GM10266 (cell line): Measurements from ENCODE around the gene MAL.

Experiments used
- DNase-seq: peaks from one replicate; pipeline ENCODE4 v3.0.0; 2012; ENCODE audit errors: extremely low spot score
- TF ChIP-seq, protein P1 (sequence below): IDR thresholded peaks from 2 replicates; pipeline ENCODE4 v1.5.1; 2012; ENCODE audit warnings: mild to moderate bottlenecking, low read depth; ENCODE audit not compliant: control insufficient read depth, insufficient read depth; ENCODE audit errors: missing control alignments

The MAL gene

DNA sequence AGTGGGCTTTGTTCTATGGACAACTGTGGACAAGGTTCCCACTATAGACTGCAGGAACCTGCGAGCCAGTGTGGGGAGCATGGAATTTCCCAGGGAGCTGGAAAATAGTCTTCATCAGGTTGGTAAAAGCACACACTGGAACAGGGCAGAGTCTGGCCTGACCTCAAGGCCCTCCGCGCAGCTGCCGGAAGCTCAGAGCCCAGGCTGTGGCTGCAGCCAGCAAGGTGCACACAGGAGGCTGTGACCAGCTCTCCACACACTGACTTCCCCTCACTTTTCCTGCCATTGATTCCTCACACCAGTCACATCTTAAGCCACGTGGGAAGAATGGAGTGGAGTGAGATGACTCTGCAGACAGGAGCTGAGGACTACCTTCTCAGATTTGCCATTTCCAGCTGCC is 19.1 kb downstream of the MAL start:
- DNase-seq = no peak

DNA sequence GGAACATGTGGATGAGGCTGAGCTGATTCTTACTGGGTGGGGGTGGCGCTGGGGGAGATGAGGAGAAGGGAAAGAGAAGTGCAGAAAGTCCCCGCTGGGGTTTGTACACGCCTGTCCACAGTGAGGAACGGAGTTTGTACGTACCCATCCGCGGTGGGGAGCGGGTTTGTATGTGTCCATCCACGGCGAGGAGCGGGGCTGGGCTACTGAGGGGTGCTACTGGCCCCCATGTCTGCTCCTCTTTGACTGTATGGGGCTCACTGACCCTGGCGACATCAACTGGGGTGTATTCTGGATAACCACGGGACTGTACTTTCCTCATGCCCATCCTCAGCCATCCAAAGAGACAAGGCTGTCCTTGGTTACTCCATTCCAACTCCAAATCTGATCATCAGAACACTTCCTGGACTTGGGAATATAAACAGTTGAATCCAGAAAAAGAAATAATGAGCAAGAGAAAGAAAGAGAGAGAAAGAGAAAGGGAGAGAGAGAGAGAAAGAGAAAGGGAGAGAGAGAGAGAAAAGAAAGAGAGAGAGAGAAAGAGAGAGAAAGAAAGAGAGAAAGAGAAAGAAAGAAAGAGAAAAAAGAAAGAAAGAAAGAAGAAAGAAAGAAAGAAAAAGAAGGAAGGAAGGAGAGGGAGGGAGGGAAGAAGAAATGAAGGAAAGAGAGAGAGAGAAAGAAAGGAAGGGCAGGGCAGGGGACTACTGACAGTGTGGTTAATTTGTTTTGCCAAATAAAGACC is 21.0 kb downstream of the MAL start:
- TF ChIP-seq, protein P1, sequence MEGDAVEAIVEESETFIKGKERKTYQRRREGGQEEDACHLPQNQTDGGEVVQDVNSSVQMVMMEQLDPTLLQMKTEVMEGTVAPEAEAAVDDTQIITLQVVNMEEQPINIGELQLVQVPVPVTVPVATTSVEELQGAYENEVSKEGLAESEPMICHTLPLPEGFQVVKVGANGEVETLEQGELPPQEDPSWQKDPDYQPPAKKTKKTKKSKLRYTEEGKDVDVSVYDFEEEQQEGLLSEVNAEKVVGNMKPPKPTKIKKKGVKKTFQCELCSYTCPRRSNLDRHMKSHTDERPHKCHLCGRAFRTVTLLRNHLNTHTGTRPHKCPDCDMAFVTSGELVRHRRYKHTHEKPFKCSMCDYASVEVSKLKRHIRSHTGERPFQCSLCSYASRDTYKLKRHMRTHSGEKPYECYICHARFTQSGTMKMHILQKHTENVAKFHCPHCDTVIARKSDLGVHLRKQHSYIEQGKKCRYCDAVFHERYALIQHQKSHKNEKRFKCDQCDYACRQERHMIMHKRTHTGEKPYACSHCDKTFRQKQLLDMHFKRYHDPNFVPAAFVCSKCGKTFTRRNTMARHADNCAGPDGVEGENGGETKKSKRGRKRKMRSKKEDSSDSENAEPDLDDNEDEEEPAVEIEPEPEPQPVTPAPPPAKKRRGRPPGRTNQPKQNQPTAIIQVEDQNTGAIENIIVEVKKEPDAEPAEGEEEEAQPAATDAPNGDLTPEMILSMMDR = no peak
- DNase-seq = no peak

More for the DNA sequence above, 19.1 kb downstream of the MAL start:
- TF ChIP-seq, protein P1 = no peak

DNA sequence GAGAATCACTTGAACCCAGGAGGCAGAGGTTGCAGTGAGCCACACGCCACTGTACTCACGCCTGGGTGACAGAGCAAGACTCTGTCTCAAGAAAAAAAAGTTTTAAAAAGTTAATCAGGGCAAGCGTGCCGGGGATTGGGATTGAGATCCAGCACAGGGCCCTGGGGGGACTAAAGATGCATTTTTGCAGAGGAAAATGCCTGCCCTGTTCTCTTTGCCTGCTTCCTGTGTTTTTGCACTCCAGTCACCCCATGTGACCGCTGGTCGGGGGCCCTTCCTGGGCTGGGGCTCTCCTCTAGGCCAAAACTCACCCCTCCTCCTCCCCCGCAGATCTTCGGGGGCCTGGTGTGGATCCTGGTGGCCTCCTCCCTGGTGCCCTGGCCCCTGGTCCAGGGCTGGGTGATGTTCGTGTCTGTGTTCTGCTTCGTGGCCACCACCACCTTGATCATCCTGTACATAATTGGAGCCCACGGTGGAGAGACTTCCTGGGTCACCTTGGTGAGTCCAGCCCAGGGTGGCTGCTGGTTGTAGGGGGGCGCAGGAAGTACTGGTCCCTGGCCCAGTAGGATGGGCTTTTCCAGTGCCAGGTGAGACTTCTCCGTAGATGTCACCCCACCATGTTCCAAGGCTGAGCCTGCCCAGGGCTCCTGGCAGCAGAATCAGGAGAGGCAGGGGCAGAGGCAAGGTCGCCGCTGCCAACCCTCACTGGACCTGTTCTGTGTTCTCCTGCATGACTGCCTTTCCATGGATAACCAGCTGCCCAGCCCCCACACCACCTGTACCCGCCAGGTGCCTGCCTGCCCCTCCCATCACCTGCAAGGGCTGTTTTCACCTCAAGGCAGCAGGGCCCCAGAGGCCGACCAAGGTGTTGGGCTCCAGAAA is 22.4 kb downstream of the MAL start:
- no peak for DNase-seq
- TF ChIP-seq, protein P1 = no peak

DNA sequence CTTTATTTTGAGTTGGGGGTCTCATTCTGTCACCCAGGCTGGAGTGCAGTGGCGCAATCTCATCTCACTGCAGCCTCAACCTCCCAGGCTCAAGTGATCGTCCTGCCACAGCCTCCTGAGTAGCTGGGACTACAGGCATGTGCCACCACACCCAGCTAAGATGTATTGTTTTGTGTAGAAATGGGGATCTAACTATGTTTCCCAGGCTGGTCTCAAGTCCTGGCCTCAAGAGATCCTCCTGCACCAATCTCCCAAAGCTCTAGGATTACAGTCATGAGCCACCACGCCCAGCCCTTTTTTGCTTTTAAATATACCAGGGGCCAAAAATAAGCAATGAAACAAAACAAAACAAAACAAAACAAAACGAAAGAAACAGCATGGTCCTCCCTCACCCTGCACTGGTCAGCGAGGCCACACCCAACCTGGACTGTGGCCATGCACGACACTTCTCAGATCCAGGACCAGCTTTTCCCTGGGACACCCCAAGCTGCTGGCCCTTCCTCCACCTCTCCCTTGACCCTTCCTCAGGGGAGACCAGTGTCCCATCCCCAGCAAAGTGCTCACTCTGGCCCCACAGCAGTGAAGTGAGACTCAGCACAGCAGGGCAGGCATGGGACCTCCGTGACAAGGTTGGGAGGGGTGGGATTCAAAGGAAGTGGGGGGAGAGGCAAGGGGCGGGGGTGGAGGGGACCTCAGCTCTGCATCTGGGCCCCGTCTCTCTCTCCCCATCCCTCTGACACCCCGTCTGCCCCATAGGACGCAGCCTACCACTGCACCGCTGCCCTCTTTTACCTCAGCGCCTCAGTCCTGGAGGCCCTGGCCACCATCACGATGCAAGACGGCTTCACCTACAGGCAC is 23.5 kb downstream of the MAL start:
- DNase-seq = no peak
- TF ChIP-seq, protein P1 = no peak

DNA sequence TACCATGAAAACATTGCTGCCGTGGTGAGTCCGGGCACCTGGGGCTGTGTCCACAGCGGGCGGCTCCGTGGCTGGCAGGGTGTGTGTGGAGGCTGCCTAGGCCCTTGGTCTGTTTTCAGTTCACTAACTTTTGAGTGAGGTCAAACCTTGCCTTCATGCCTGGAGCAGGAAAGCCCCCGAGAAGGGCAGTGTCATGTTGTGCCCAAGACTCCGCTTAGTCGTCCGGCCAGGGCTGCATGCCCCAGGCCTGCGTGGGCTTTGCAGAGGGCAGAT is 24.1 kb downstream of the MAL start:
- DNase-seq = no peak
- TF ChIP-seq, protein P1 = no peak

DNA sequence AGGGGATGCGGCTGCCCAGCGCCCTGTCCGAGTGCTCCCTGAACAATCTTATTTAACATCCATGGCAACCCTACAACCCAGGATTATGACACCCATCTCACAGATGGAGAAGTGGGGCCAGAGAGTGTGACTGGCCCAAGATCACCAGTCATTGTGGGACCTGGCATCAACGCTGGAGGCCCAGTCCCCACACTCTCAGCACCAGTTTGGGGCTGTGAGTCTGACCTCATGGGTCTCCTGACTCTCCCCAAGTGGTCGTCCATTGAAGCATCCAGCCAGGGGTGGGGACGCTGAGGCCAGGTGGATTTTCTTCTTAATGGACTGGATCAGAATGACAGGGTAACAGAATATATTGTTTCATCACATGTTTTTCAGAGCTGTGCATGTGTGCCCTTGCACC is 24.5 kb downstream of the MAL start:
- no peak for DNase-seq
- TF ChIP-seq, protein P1 = no peak
